HG03460 (cell line): ENCODE results near the gene SORBS2.

ENCODE experiments used
- ATAC-seq: cut with Tn5 transposase; IDR thresholded peaks from one replicate; pipeline ENCODE4 v1.9.1; 2021; ENCODE audit not compliant: unreplicated experiment

Gene SORBS2

DNA sequence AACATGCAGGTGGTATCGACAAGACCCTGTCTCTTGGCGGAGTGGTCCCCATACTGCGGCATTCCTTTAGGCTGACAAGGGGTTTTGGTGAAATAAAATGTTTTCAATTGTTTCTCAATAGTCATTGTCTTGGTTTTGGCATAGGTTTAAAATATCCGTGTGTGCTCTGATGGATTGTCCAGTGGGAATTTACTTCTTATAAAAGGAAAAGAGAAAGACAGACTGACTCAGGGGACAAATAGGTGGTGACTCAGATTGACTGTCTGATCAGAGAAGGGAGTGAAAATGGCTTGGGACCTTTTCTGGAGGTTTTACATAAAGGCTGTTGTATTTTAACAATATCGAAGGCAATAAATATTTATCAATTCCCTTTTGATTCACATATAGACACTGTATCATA, 129.8 kb downstream of the SORBS2 start:
- ATAC-seq: no peak

DNA sequence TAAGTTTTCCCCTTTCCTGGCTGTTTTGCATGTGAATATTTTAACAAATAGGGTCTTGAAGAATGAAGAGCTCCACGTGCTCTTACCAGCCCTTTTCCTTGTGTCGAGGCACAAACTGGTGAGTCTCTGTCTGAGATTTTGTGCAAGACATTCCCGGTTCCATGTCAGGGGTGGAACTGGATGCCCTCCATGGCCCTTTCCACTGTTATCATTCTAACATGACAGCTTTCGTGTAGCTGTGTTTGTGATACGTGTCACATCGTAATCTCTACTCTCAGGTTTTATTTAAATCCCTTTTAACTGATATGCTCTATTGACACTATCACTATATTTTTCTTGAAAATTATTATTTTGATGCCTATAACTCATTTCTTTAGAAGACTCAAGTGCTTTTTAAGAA, 130.4 kb downstream of the SORBS2 start:
- no peak for ATAC-seq

DNA sequence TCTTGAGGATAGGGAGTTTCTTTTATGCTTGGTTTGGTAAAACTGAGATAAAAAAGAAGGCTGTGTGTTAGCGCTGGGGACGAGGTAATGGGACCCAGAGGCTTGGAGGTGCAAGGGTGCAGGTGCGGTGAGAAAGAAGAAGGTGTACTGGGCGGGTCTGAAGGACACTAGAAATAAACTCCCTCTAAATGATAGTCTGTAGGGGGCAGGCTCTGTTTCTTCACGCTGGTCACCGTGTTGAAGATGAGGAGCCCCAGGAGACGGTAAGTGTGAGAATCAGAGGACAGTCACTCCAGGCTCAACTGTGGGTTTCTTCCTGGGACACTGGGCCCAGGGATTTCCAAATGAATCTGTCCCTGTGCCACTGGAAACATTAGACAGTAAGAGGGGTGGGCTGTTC, 131.4 kb downstream of the SORBS2 start:
- no peak for ATAC-seq

DNA sequence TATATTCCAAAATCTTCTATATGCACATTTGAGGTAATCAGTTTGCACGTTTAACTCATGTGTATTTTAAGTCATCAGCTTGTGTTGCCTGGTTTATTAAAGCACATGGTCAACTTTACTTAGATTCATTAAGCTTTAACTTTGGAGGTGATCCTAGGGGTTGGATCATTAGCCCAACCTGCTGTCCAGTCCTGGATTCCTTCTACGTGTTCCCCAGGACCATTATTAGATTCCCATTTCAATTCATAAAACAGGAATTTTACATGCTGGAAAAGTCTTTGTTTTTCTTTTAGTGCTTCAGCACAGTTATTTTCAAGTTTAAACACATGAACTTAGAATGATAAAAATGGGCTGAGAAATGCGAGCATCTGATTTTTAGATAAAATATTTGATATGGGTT, 132.5 kb downstream of the SORBS2 start:
- ATAC-seq: no peak

DNA sequence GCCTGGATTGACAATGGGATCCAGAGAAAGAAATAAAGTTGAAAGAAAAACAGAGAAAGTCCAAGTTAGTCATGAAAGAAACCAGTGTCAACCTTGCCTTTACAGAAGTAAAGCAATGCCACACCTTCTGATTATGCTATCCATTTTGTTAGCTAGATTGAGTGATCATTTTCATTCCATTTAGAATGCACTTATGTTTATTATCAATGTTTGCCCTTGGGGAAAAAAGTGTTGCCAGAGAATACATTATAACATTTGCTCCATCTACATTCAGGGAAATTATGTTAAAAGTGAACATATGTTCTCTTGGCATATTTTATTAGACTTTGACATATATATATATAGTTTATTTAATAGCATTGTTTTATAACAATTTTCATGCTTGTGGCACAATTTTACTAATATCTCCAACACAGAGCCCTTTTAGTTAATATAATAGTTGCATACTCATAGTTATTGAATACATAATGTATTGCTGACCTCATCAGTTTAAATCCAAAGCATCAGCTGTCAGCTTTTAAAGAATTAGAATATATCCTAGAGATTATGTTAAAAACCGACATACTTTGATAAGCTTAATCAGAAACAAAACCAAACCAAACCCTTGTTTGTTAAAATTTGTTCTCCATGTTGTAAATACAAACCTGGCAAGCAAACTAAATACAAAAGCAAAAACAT, 134.2 kb downstream of the SORBS2 start:
- ATAC-seq: no peak

DNA sequence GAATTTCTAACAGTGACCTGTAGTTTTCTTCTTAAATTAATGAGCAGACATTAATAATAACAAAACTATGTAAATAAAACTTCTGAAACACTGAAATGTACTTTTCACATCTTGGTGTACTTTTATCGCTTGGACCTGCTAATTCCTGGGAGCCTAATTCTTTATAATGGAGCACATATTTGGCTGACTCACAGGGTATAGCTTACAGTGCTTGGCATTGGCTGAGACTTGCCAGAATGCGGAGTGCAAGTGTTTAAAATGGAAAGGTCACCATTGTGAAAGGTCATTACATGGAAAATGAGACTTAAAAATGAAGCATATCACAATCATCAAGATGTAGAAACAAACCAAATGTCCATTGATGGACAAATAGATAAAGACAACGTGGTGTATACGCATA, 139.4 kb downstream of the SORBS2 start:
- no peak for ATAC-seq

DNA sequence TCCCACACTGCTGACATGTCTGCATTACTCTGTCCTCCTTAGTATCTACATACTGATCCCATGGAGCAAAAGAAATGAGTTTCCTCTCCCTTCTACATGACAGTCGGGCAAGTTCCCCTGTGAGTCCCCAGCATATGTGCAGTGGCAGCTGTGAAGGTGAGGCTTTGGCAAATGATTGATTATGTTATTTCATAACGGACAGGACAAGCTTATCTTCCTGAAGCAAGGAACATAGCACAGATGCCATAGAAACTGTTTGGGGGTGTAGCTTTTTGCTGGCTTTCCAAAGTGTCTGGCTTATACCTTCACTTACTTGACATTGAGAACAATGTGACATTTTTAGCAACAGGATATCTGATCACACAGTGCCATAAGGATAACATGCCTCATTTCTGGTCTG, 139.8 kb downstream of the SORBS2 start:
- ATAC-seq: no peak

DNA sequence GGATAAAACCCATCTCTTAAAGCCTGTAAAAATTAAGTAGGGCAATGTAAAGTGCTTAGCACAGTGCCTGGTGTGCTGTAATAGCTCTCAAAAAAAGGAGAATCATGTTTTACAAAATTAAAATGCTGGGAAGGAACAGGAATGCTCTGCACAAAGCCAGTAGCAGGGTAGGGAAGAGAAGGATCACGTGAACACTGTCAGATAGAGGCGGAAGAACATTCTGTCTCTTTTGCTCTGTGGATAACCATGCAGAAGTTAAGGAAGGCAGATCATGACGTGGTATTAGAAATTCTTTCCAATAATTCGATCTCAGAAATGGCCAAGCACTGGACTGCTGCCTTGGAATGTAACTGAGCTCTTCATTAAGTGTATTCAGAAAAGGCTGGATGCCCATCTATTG, 140.5 kb downstream of the SORBS2 start:
- no peak for ATAC-seq

DNA sequence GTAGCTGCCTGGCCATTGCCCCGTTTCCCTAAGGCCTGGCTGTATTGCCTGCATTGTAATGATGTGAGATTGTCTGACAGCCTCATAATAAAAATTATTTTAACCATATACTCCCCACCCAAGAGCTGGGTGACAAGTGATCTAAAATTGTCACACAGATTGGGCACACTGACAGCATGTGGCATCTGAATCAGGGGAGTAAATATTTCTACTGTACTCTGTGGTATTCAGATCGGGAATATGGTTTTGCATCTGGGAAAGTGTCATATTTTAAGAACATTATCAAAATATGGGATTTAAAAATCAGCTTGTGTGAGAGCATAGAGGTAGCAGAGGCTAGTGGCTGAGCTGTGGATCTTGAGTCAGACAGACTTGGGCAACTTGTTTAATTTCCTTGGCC, 140.9 kb downstream of the SORBS2 start:
- ATAC-seq: no peak

DNA sequence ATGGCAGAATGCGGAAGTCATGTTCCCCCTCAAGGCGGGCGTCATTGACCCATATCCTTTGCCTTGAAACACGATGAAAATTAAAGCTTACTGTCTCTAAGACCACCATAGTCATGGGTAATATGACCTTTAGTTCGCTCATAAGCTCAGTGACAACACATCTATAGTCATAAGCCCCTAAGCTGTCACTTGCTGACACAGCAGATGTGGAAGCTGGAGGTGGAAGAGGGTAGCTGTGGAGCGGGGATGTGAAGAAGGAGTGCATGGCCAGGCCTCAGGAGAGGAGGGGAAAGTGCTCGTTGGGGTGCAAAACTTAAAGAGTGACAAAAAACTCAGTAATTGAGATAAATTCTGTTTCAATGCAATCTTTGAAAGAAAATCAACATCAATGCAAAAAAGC, 142.7 kb downstream of the SORBS2 start:
- no peak for ATAC-seq

DNA sequence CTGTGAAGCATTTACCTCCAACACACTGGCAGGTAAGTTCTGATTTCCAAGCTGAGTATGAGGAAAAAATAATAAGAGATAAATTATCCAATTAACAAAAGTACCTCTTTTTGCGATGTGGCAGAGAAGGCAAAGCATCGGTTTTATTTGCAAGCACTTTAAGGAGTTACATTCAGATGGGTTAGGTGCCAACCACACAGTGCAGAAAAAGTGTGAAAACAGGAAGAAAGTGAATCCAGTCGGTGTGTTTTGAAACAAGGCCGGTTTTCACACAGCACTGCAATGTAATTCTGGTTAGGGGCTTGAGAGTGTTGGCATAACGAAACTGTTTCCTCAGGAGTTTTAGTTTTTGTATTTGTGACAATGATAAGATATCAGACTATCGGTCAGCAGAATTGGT, 145.8 kb downstream of the SORBS2 start:
- no peak for ATAC-seq

DNA sequence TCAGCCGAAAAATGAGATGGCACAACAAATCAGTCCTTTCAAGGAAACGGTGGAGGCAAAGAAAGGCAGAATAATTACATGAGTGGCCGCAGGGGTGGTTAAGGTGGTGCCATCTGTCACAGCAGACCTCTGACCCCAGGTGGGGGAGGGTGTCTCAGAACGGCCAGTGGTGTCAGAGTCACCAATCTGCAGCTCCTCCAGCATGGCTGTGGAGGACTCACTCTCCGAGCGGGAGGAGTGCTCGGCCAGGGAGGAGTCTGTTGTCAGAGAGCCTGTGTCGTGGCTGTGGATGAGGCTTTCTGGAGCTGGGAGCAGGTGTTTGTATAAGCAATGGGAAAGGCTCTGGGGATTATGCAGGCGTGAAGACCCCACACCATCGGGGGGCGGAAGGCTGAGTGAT, 146.3 kb downstream of the SORBS2 start:
- ATAC-seq: no peak

DNA sequence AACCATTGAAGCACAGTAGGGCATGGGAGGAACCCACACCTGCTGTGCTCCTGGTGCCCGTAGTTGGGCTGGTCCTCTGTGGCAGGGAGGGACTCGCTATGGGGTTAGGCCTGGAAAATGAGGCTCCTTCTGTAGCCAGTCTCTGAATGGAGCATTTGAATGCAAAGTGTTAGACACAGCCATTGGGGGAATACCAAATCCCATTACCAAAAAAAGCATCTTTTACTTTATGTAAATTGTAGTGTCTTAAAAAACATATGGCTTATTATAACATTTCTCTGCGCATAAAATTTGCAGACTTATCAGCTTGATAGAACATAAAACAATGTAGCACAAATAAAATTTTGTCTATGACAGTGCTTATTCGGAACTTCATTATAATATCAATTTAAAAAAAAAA, 147.5 kb downstream of the SORBS2 start:
- no peak for ATAC-seq

DNA sequence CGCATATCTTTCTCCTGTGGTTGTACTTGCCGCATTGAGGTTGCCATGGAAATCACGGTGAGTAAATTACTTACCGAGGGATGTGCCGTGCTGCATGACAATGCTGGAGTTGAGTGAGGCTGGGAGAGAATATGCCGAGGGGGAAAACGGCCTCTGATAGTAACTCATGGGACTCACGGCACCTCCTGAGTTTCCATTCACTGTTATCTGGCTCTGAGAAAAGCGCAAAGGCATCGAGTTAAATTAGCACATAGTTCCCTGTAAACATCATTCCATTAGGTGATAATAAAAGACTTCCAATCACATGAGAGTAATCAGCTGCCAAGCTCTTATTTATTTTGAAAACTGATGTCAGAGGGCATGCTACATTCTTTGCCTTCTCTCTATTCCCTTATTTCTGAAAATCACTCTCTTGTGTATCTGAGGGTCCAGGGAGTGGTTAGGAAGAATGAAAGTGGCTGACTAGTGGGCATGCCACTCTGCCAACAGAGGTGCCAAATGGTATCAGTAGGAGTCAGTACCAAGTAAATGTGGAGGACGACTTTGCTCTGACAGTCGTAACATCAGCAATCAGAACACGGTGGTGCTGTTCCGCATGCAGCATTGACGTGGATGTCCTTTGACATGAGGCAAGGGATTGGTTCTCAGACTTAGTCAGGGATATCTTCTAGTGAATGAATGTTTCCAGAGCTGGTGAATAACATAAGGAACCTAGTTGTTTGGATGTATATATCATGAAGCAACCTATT, 149.8 kb downstream of the SORBS2 start:
- ATAC-seq: no peak

DNA sequence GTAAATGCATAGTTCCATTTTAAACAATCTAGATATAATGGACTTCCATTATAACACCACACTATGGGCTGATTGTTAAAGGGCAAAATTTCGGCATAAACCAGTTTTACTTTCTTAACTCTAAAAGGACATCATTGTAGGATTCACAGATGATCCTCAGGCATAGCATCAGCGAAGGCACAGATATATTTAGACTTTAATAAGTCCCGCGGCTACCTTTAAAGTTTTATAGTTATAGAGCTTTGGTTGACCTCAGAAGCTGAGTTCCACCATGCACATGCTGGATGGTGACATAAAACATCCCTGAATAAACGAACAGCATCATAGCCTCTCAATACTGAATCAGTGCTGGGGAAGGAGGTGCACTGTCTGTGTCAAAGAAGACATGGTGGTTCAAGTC, 151.7 kb downstream of the SORBS2 start:
- ATAC-seq: no peak

DNA sequence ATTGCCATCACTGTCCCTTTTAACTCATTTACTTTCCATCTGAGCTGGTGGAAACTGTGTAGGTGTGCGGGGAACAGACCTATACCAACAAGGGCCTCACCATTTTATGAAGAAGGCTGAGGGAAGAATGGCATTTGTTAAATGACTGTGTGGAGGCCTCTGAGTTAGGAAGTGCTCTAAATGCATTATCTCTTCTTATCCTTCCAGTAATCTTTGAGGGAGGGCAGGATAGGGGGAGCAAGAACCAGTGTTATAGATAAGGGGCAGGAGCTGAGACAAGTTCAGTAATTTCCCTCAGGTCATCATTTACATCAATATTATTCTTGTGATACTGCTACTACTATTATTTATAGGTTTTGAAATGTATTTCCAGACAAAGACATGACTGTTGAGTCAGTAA, 154.3 kb downstream of the SORBS2 start:
- ATAC-seq: no peak

DNA sequence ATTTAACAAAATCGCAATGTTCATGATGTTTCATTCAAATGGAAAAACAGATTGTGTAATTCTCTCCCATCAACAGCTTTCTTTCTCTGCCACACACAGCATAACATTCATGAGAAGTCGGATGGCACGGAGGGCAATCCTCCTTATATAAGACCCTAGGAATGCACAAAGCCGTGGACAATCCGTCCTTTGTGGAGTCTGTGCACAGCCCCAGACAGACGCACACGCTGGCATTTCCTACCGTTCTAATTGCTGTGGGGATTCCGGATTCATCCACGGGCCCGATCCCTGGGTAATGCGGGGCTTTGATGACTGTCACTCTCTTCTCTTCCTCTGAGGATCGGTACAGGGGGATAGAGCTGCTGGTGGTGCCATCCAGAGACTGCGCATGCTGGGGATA, 154.8 kb downstream of the SORBS2 start:
- no peak for ATAC-seq

DNA sequence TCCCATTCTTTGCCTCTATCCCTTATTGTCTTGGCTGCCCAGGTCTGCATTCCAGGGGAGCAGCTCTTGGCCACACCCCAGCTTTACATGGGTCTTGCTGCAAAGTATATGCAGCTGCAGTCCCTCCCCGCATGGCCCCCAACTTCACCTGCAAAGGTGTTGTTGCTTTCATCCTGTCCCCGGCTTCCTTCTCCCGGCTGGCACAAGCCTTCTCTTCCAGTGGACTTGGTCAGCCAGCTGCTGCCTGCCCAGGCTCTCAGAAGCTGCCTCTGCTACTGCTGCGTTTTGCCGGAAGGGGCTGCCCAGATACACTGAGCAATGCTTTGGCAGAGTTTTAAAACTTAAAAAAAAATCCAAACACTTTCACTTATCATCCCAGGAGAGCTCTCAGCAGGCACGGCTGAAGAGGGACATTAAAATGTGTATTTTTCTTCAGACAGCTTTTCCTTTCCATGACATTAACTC, 155.5 kb downstream of the SORBS2 start:
- ATAC-seq: no peak

DNA sequence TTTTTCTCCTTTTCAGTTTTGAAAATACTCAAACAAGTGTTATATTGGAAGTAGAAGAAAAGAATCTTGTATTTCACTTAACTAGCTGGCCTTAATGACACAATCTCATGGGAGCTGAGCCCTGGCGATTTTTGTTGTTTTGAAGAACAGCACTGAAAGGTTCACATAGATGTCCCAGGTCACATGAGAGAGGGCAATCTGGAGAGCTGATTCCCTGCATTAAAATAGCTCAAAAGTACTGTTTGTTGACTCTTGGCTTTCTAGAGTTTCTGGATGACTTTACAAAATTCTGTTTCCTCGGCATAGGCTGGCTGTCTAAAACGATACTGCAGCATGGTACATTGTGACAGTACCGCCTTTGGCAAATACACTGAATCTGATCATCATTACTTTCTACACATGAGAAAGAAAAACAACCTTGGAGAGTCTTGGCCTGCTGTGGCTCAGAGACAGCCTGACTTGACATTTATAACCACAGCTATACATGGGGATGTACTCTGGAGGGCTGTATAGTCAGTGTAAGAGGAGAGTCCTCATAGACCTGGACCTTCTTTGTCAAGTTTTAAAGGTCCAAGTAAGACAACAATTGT, 156.9 kb downstream of the SORBS2 start:
- ATAC-seq: no peak

DNA sequence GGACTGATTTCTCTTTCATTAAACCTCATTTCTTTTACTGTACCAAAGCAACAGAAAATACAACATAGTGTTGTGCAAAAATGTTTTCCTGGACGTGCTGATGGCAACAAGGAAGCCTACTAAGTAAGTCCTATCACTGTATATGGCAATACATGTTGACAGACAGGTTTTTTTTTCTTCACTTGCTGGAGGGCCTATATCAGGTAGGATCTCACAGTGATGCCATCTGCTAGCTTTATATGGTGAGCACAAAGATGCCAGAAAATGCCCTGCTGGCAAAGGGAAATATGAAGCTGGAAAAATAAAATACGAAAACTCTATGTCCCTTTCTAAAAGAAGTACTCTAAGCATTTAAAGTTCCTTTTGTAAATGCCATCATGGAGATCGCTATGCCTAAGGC, 157.7 kb downstream of the SORBS2 start:
- ATAC-seq: no peak

DNA sequence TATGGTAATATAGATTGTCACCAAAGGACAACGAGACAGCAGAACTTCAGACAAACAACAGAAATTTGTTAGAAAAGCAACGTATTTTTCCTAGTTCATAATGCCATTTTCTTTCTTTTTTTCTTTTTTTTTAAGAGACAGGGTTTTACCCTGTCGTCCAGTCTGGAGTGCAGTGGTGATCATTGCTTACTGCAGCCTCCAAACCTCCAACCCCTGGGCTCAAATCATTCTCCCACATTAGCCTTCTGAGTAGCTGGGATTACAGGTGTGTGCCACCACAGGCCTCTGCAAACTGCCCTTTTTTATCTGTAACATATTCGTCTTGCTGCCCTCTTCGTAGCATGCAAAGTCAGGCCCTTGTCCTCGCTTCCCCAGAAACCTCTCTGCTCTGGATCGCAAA, 160.1 kb downstream of the SORBS2 start:
- ATAC-seq: no peak

DNA sequence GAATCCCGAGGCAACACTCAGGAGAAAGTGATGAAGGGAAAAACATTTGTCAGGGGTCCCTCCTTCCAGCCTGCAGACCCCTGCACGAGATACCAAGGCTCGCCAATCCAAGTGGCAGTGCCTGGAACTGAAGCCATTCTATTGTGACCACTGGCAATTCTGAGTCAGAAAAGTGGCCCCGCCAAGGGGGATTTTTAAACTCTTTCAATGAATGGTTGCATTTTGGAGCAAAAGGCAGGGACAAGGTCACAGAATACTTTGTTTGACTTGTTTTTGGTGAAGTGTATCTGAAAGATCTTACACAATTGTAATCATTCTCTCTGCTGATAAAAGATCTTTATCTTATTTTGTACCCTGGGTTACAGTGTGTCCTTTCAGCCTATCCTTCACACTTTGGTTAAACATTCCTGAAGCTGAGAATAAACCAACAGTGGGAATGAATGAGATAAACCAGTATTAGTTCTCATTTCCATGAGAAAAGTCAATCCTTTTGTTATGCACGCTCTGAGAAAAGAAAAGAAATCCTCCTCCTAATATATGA, 160.8 kb downstream of the SORBS2 start:
- no peak for ATAC-seq
